Measurements from ENCODE around the gene CD70. TPM values are rescaled to one million over a fixed set of nuclear protein-coding genes. Genes with fewer than 3 reads are reported as not detected.

The CD70 gene
- polyA plus RNA-seq, 1 donor (not counting 4 experiments of a cell fraction or from before 2014, with no cell fraction given) = 0.22 TPM

DNA sequence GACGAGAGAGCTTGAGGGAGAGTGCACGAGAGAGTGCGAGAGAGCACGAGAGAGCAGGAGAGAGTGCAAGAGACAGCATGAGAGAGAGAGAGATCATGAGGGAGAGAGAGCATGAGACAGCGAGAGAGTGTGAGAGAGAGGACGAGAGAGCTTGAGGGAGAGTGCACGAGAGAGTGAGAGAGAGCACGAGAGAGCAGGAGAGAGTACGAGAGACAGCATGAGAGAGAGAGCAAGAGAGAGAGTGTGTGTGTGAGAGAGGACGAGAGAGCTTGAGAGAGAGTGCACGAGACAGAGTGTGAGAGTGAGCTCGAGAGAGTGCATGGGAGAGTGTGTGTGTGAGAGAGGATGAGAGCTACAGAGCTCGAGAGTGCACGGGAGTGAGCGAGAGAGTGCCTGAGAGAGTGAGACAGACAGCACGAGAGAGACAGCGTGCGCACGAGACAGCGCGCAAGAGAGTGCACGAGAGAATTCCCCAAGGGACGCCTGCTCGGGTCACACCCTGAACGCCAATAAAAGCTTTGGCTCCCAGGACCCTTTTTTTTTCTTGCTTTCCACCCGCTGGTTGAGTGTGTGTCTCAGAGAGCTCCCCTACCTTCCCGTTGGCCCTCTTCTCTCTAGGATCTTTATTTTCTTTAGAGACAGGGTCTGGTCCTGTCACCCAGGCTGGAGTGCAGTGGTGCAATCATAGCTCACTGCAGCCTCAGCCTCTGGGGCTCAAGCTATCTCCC, 3.7 kb downstream of the CD70 start:
- no peak for TF ChIP-seq EZH2 (IDR thresholded peaks at IDR 0.05; ENCODE audit: low read length)
- TF ChIP-seq, protein P1, sequence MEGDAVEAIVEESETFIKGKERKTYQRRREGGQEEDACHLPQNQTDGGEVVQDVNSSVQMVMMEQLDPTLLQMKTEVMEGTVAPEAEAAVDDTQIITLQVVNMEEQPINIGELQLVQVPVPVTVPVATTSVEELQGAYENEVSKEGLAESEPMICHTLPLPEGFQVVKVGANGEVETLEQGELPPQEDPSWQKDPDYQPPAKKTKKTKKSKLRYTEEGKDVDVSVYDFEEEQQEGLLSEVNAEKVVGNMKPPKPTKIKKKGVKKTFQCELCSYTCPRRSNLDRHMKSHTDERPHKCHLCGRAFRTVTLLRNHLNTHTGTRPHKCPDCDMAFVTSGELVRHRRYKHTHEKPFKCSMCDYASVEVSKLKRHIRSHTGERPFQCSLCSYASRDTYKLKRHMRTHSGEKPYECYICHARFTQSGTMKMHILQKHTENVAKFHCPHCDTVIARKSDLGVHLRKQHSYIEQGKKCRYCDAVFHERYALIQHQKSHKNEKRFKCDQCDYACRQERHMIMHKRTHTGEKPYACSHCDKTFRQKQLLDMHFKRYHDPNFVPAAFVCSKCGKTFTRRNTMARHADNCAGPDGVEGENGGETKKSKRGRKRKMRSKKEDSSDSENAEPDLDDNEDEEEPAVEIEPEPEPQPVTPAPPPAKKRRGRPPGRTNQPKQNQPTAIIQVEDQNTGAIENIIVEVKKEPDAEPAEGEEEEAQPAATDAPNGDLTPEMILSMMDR (optimal IDR thresholded peaks at IDR 0.05 in 1 of 3, IDR thresholded peaks at IDR 0.05 in 1 of 3, conservative IDR thresholded peaks at IDR 0.05 in 1 of 3; ENCODE audit: extremely low read depth in 1 of 3, insufficient read depth in 2 of 3, low read length in 3 of 3) = no peak

DNA sequence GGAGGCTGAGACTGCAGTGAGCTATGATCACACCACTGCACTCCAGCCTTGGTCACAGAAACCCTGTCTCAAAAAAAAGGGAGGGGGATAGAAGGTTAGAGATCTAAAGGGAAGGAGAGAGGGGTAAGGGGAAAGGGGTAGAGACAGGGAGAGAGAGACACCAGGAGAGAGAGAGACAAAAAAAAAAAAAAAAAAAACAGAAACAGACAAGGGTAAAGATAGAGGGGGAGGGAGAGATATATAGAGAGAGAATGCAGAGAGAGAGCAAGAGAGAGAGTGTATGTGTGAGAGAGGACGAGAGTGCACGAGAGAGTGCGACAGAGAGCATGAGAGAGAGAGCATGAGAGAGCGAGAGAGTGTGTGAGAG, 4.2 kb downstream of the CD70 start:
- FAIRE-seq = no peak

More for the DNA sequence above, 3.7 kb downstream of the CD70 start:
- Histone ChIP-seq H3K9me1 (ENCODE audit: control insufficient read depth, extremely low read depth, insufficient read depth, low read length) (no peaks in the 10 kb centered on the region), H3K4me3 (ENCODE audit: control insufficient read depth in 2 of 3, extremely low read depth in 1 of 3, insufficient read depth in 2 of 3, low read depth in 1 of 3, low read length in 3 of 3) (peak overlapping the region in 2 of 3 experiments; percentile 47 to 48), H3K36me3 (ENCODE audit: control insufficient read depth in 2 of 2, extremely low read depth in 1 of 2, insufficient read depth in 2 of 2, low read length in 2 of 2) (no peaks in the 10 kb centered on the region), H4K20me1 (ENCODE audit: control insufficient read depth, extremely low read depth, insufficient read depth, low read length) (no peaks in the 10 kb centered on the region), H3K4me1 (ENCODE audit: control insufficient read depth, extremely low read depth, insufficient read depth, low read length) (peaks cover 20% of the 10 kb centered on the region), H3K27me3 (ENCODE audit: control insufficient read depth, extremely low read depth, insufficient read depth, low read length) (peaks cover 61% of the 10 kb centered on the region), H3K4me2 (ENCODE audit: control insufficient read depth, extremely low read depth, insufficient read depth, low read depth, low read length) (peak overlapping the region; percentile 83), H2AFZ (ENCODE audit: control insufficient read depth, low read length) (peak overlapping the region; percentile 87), H3K79me2 (ENCODE audit: control insufficient read depth, insufficient read depth, low read length) (no peaks in the 10 kb centered on the region), H3K27ac (ENCODE audit: control insufficient read depth, insufficient read depth, low read length) (no peak overlapping the region), H3K9ac (ENCODE audit: control insufficient read depth, extremely low read depth, insufficient read depth, low read length) (no peak overlapping the region), H3K9me3 (ENCODE audit: control insufficient read depth, low read depth, low read length) (no peaks in the 10 kb centered on the region)
- dilution Hi-C loops (cut with MboI; ENCODE audit: extremely low pct_ligation_motif_present, low sequenced_read_pairs) = no loop called here
- FAIRE-seq (peak; percentile 83), DNase-seq (ENCODE audit: low read depth, low spot score) (no peak)

More for the DNA sequence above, 4.2 kb downstream of the CD70 start:
- Histone ChIP-seq H3K79me2 (ENCODE audit: control insufficient read depth, insufficient read depth, low read length) (no peaks in the 10 kb centered on the region), H3K4me1 (ENCODE audit: control insufficient read depth, extremely low read depth, insufficient read depth, low read length) (peaks cover 20% of the 10 kb centered on the region), H3K4me3 (ENCODE audit: control insufficient read depth in 2 of 3, extremely low read depth in 1 of 3, insufficient read depth in 2 of 3, low read depth in 1 of 3, low read length in 3 of 3) (peak overlapping the region in 2 of 3 experiments; percentile 47 to 48), H3K9me1 (ENCODE audit: control insufficient read depth, extremely low read depth, insufficient read depth, low read length) (no peaks in the 10 kb centered on the region), H3K4me2 (ENCODE audit: control insufficient read depth, extremely low read depth, insufficient read depth, low read depth, low read length) (peak overlapping the region; percentile 83), H3K36me3 (ENCODE audit: control insufficient read depth in 2 of 2, extremely low read depth in 1 of 2, insufficient read depth in 2 of 2, low read length in 2 of 2) (no peaks in the 10 kb centered on the region), H3K9ac (ENCODE audit: control insufficient read depth, extremely low read depth, insufficient read depth, low read length) (no peak overlapping the region), H3K9me3 (ENCODE audit: control insufficient read depth, low read depth, low read length) (no peaks in the 10 kb centered on the region), H2AFZ (ENCODE audit: control insufficient read depth, low read length) (peak overlapping the region; percentile 87), H3K27ac (ENCODE audit: control insufficient read depth, insufficient read depth, low read length) (no peak overlapping the region), H4K20me1 (ENCODE audit: control insufficient read depth, extremely low read depth, insufficient read depth, low read length) (no peaks in the 10 kb centered on the region), H3K27me3 (ENCODE audit: control insufficient read depth, extremely low read depth, insufficient read depth, low read length) (peaks cover 59% of the 10 kb centered on the region)
- DNase-seq (ENCODE audit: low read depth, low spot score) = no peak
- dilution Hi-C loops (cut with MboI; ENCODE audit: extremely low pct_ligation_motif_present, low sequenced_read_pairs) = no loop called here
- TF ChIP-seq, protein P1 (optimal IDR thresholded peaks at IDR 0.05 in 1 of 3, IDR thresholded peaks at IDR 0.05 in 1 of 3, conservative IDR thresholded peaks at IDR 0.05 in 1 of 3; ENCODE audit: extremely low read depth in 1 of 3, insufficient read depth in 2 of 3, low read length in 3 of 3) = no peak
- TF ChIP-seq EZH2 (IDR thresholded peaks at IDR 0.05; ENCODE audit: low read length) = no peak

Measured in keratinocyte (primary cell).